NT2/D1 (cell line): ENCODE data around the gene SMG5.

Experiments
- DNase-seq: peaks from one replicate; pipeline ENCODE4 v3.0.0-alpha.2; 2011; ENCODE audit warnings: low read depth, low spot score
- H3K27me3 ChIP-seq: 2 replicates; pipeline ENCODE4 v1.6.0; 2011; ENCODE audit warnings: mild to moderate bottlenecking; ENCODE audit not compliant: insufficient read length, insufficient read depth
- H3K36me3 ChIP-seq: 2 replicates; pipeline ENCODE4 v1.6.1; 2011; ENCODE audit warnings: mild to moderate bottlenecking, low read length, mixed read lengths; ENCODE audit not compliant: insufficient read depth, insufficient read length
- H3K4me1 ChIP-seq: 2 replicates; pipeline ENCODE4 v1.5.1; 2011; ENCODE audit not compliant: insufficient read depth, insufficient read length
- H3K4me3 ChIP-seq: 2 replicates; pipeline ENCODE4 v1.5.1; 2011; ENCODE audit warnings: low read depth; ENCODE audit not compliant: insufficient read length
- H3K9ac ChIP-seq: 2 replicates; pipeline ENCODE4 v1.6.0; 2011; ENCODE audit warnings: low read depth; ENCODE audit not compliant: insufficient read length
- H3K9me3 ChIP-seq: 2 replicates; pipeline ENCODE4 v1.5.1; 2011; ENCODE audit warnings: mild to moderate bottlenecking, low read length; ENCODE audit not compliant: insufficient read depth
- SUZ12 ChIP-seq: IDR thresholded peaks from 2 replicates; pipeline ENCODE4 v1.6.1; 2011; ENCODE audit not compliant: insufficient read length, insufficient read depth; ENCODE audit errors: extremely low read depth
- YY1 ChIP-seq: IDR thresholded peaks from 2 replicates; pipeline ENCODE4 v1.6.1; 2011; ENCODE audit not compliant: insufficient read length, insufficient read depth
- ZNF274 ChIP-seq: IDR thresholded peaks from 2 replicates; pipeline ENCODE4 v1.6.1; 2011; ENCODE audit warnings: mild to moderate bottlenecking, low read depth, low read length

The SMG5 gene

GRCh38 chr1:156232201-156232894 lies 50.3 kb downstream of the SMG5 start:
- no peaks in the 10 kb centered on the region for H3K9me3 ChIP-seq
- TF ChIP-seq ZNF274 (no peak), YY1 (no peak), SUZ12 (no peak)
- H3K4me3 ChIP-seq, result no peak overlapping the region
- peaks cover 58% of the 10 kb centered on the region for H3K36me3 ChIP-seq
- no peaks in the 10 kb centered on the region for H3K27me3 ChIP-seq
- H3K4me1 ChIP-seq, result peaks cover 7% of the 10 kb centered on the region
- no peak overlapping the region for H3K9ac ChIP-seq
- no peak for DNase-seq

GRCh38 chr1:156230473-156230837 lies 52.2 kb downstream of the SMG5 start:
- no peaks in the 10 kb centered on the region for H3K27me3 ChIP-seq
- peaks cover 7% of the 10 kb centered on the region for H3K4me1 ChIP-seq
- H3K9ac ChIP-seq, result no peak overlapping the region
- no peak overlapping the region for H3K4me3 ChIP-seq
- no peak for DNase-seq
- no peaks in the 10 kb centered on the region for H3K9me3 ChIP-seq
- no peak for TF ChIP-seq YY1
- no peak for TF ChIP-seq ZNF274
- no peak for TF ChIP-seq SUZ12
- H3K36me3 ChIP-seq, result peaks cover 58% of the 10 kb centered on the region

- Histone ChIP-seq H3K4me1 (peaks cover 7% of the 10 kb centered on the region), H3K9me3 (no peaks in the 10 kb centered on the region), H3K36me3 (peaks cover 58% of the 10 kb centered on the region), H3K27me3 (no peaks in the 10 kb centered on the region), H3K9ac (no peak overlapping the region), H3K4me3 (no peak overlapping the region)
- no peak for TF ChIP-seq ZNF274
- no peak for TF ChIP-seq YY1
- TF ChIP-seq SUZ12, result no peak
- DNase-seq, result no peak
Measured at GRCh38 chr1:156229809-156230472, 52.7 kb downstream of the SMG5 start.

GRCh38 chr1:156228501-156228900 lies 54.1 kb downstream of the SMG5 start:
- no peaks in the 10 kb centered on the region for H3K27me3 ChIP-seq
- peaks cover 7% of the 10 kb centered on the region for H3K4me1 ChIP-seq
- H3K4me3 ChIP-seq, result no peak overlapping the region
- H3K9me3 ChIP-seq, result no peaks in the 10 kb centered on the region
- DNase-seq, result no peak
- peaks cover 54% of the 10 kb centered on the region for H3K36me3 ChIP-seq
- H3K9ac ChIP-seq, result no peak overlapping the region
- no peak for TF ChIP-seq SUZ12
- no peak for TF ChIP-seq YY1
- TF ChIP-seq ZNF274, result no peak

- no peak for DNase-seq
- Histone ChIP-seq H3K4me3 (no peak overlapping the region), H3K9ac (no peak overlapping the region), H3K36me3 (peaks cover 60% of the 10 kb centered on the region), H3K9me3 (no peaks in the 10 kb centered on the region), H3K4me1 (peaks cover 3% of the 10 kb centered on the region), H3K27me3 (no peaks in the 10 kb centered on the region)
- TF ChIP-seq YY1 (no peak), SUZ12 (no peak), ZNF274 (no peak)
Measured at GRCh38 chr1:156226782-156227181, 55.8 kb downstream of the SMG5 start.

DNA sequence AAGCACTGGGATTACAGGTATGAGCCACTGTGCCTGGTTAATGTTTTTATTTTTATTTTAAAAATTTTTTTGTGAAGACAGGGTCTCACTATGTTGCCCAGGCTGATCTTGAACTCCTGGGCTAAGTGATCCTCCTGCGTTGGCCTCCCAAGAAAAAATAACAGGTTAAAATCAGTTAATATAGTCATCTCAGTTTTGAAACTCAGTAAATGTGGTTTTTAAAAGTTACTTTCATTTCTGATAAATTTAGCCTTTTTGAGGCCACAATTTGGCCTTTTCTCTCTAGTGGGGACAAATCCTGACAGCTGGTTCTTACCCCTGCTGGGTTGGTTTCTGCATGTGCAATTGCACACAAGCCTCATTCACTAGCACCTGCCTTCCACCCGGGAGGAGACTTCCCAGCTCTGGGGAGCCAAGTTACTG lies 56.5 kb downstream of the SMG5 start:
- Histone ChIP-seq H3K4me3 (no peak overlapping the region), H3K9me3 (no peaks in the 10 kb centered on the region), H3K4me1 (peaks cover 2% of the 10 kb centered on the region), H3K9ac (no peak overlapping the region), H3K27me3 (no peaks in the 10 kb centered on the region), H3K36me3 (peaks cover 65% of the 10 kb centered on the region)
- TF ChIP-seq YY1 (no peak), ZNF274 (no peak)
- no peak for DNase-seq

DNA sequence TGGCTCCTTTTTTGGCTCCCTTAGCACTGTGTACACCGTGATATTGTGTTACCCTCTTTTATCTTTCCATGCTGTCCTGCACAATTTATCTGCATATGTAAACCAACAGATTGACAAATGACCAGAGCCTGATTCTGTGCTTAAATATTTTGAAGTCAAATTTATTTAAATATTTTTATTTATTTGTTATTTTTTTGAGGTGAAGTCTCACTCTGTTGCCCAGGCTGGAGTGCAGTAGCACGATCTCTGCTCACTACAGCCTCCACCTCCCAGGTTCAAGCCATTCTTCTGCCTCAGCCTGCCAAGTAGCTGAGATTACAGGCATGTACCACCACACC lies 57.0 kb downstream of the SMG5 start:
- Histone ChIP-seq H3K4me1 (peaks cover 2% of the 10 kb centered on the region), H3K4me3 (no peak overlapping the region), H3K9ac (no peak overlapping the region), H3K27me3 (no peaks in the 10 kb centered on the region), H3K36me3 (peaks cover 69% of the 10 kb centered on the region), H3K9me3 (no peaks in the 10 kb centered on the region)
- TF ChIP-seq YY1, result no peak
- no peak for TF ChIP-seq ZNF274
- no peak for TF ChIP-seq SUZ12
- no peak for DNase-seq
